HG03521 (cell line): ENCODE measurements around the gene PTPRN2.

Experiments
- ATAC-seq: cut with Tn5 transposase; IDR thresholded peaks from one replicate; pipeline ENCODE4 v1.9.1; 2021; ENCODE audit warnings: mild to moderate bottlenecking, moderate library complexity; ENCODE audit not compliant: unreplicated experiment

PTPRN2 gene

GRCh38 chr7:157585113-157585861 lies 1002.3 kb downstream of the PTPRN2 start:
- no peak for ATAC-seq

GRCh38 chr7:157584420-157584819 lies 1003.2 kb downstream of the PTPRN2 start:
- ATAC-seq, result no peak

- ATAC-seq, result no peak
Measured at GRCh38 chr7:157581740-157582139, 1005.9 kb downstream of the PTPRN2 start.

DNA sequence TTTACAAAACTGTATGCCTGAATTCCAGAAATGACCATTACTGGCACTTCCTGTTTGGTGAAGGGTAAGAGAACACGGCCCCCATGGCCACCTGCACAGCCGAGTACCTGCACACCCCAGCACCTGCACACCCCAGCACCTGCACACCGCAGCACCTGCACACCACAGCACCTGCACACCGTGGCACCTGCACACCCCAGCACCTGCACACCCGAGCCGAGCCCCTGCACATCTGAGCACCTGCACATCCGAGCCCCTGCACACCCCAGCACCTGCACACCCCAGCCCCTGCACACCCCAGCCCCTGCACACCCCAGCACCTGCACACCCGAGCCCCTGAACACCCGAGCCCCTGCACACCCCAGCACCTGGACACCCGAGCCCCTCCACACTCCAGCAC lies 1007.3 kb downstream of the PTPRN2 start:
- ATAC-seq, result no peak

- ATAC-seq, result no peak
Measured at GRCh38 chr7:157579425-157579824, 1008.2 kb downstream of the PTPRN2 start.

- ATAC-seq, result no peak
Measured at GRCh38 chr7:157577796-157578339, 1009.8 kb downstream of the PTPRN2 start.

GRCh38 chr7:157577061-157577460 lies 1010.6 kb downstream of the PTPRN2 start:
- ATAC-seq, result no peak

- ATAC-seq, result no peak
Measured at GRCh38 chr7:157576415-157576814, 1011.2 kb downstream of the PTPRN2 start.

- ATAC-seq, result no peak
Measured at GRCh38 chr7:157575777-157576176, 1011.8 kb downstream of the PTPRN2 start.

GRCh38 chr7:157574914-157575586 lies 1012.6 kb downstream of the PTPRN2 start:
- no peak for ATAC-seq

DNA sequence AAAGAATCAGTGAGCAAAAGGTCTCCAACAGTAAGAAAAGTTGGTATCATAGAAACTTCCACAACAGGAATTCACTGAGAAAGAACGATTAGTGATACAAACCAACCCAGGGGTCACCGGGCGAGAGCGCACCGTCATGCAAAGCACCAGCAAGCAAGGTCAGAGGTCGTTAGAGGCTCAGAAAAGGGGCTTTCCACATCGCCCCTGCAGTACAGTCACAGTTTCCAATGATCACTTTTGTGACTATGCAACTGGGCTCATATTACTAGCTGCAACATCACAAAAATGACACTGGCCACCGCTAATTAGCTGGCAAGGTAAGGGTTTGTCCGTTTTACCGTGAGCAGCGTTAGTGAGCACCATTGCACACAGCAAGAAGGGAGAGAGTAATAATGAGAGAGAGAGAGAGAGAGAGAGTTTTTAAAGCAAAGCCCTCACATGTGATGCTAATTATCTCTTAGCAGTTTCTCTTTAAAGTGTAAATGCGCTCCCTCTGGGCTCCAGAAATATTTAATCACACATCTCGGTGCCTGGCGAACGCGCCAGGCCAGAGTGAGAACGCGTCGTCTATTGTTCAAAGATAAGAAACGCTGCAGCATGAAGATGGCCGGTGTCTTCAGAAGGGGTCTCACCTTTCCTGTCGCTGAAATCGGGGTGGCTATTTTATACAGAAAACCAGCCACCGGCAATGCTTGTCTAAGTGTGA lies 1013.4 kb downstream of the PTPRN2 start:
- ATAC-seq, result no peak

DNA sequence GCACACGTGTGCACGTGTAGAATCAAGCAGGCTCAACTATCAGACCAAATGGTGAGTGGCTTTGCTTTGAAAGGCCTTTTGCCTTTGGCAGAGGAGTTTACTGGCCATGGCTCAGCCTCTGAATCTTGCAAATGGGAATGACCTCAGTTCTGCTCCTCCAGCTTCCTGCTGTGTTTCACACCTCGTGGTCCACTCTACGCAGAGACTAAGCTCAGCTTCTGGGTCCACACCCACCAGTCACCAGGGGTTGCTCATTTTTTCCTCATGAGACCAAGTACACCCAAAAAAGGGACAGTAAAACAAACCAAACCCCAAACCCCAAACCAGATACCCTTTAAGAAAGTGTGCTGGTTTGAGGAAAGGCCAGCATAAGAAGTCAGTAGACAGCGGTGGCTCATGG lies 1014.4 kb downstream of the PTPRN2 start:
- ATAC-seq, result no peak

- no peak for ATAC-seq
Measured at GRCh38 chr7:157572622-157573021, 1015.0 kb downstream of the PTPRN2 start.

- no peak for ATAC-seq
Measured at GRCh38 chr7:157570531-157571200, 1017.0 kb downstream of the PTPRN2 start.

DNA sequence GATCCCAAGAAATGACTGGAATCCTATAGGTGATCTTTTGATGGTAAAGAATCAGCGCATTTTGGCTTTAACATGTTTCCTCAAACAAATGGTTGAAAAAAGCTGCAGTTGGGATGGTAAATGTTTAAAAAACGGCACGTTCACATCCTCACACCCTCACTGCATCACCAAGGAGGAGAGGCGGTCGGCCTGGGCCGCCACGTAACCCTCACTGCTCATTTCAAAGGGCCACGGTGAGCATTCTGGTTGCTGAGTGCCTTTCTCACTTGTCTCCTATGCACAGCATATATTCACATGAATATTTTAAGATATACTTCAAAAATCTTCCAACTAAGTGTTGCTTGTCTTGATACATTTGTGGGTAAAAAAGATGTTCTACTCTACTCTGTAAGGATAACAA lies 1017.7 kb downstream of the PTPRN2 start:
- ATAC-seq, result no peak

DNA sequence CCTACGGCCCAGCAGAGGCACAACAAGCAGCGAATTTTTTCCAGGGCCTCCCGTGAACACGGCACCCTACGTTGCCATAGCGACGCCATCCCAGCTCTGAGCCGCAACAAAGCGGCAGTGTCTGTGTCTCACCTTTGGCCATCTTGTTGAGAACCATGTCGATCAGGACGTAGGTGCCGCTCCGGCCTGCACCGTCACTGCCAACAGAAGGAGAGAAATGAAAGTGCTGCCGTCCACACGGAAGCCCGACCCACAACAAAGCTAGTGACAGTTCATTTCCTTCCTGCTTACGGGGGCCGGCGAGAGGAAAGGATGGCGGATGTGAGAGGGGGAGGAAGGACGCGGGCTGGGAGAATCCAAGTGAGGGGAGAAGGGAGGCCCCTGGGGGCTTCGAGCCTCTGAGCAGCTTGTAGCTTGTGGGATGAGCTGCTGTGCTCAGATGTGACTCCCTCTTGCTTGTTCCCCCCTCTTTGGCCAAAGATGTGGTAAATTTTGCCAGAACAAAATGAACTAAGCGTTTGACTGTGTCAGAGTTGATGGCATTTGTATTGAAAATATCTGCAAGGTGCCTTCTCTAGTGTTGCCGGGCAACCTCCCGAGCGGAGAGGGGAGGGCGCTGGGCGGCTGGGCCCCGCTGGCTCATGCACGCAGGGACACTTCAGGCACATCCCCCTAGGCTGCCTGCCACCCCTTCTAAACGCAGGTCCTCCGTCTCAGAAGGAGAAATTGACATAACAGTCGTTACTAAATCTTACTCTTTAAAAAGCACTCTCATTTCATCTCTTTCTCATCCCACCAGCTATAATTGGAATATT lies 1018.6 kb downstream of the PTPRN2 start:
- ATAC-seq, result peak; percentile 80

- no peak for ATAC-seq
Measured at GRCh38 chr7:157568106-157568769, 1019.4 kb downstream of the PTPRN2 start.

DNA sequence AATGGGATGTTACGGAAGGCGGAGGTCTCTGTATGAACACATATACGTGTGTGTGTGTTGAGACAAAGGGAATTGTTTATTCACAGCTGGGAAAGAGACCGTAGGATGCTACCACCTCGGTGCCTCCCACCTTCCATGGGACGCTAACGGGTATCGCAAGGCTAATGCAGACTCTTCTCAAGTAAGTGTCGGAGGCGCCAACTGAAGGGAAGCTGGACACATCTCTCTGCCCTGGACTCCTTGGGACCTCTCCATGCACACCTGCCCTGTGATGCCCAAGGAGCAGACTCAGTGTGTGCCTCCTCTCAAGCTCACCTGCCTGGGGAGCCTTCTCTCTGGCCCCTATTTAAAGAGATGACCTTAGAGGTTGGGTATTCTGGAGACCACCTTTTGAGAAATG lies 1020.0 kb downstream of the PTPRN2 start:
- ATAC-seq, result no peak

DNA sequence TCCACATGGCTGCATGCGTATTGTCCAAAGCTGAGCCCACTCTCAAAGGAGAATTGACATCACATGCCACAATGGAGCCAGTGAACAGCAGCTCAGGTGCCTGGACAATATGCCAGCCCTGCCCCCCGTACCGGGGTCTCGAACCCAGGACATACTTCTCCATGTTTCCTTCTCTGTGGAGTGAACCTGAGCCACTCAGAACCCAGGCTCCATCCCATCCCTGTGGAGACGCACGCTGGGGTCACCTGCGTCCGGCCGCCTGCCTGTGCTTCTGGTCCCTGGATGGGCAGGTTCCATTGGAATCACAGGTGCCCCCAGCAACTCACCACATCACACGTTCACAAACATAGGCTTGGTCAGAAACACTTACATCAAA lies 1021.0 kb downstream of the PTPRN2 start:
- ATAC-seq, result no peak
